Measurements from ENCODE around the gene KRTAP4-4. TPM values are rescaled to one million over a fixed set of nuclear protein-coding genes. Genes with fewer than 3 reads are reported as not detected.
A peak's percentile ranks its signal among the peaks of the same experiment; 100 is the strongest.

The KRTAP4-4 gene
- total RNA-seq, 1 donor = not detected

DNA sequence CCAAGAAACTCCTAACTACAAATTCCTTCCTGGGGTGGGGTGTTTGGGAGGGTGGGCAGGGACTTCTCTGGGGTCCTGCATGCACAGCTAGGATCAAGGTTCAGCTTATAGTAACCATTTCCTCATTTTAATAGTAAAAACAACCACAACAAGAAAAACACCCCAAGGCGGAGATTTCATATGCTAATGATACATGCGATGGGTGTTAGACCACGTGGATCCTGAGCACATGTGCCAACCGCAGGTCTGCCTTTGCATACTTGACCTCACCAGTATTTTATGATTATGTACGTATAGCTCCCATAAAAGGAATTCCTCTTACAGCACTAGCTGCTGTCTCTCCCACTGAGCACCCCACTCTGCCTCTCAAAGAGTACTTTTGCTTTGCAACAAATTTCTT is 44.3 kb downstream of the KRTAP4-4 start:
- H3K4me2 ChIP-seq (ENCODE audit: insufficient read depth, low read length) = no peak overlapping the region
- H3K36me3 ChIP-seq (ENCODE audit: insufficient read depth, low read length) = no peaks in the 10 kb centered on the region
- DNase-seq (ENCODE audit: insufficient read length, low spot score, missing footprints) = no peak

DNA sequence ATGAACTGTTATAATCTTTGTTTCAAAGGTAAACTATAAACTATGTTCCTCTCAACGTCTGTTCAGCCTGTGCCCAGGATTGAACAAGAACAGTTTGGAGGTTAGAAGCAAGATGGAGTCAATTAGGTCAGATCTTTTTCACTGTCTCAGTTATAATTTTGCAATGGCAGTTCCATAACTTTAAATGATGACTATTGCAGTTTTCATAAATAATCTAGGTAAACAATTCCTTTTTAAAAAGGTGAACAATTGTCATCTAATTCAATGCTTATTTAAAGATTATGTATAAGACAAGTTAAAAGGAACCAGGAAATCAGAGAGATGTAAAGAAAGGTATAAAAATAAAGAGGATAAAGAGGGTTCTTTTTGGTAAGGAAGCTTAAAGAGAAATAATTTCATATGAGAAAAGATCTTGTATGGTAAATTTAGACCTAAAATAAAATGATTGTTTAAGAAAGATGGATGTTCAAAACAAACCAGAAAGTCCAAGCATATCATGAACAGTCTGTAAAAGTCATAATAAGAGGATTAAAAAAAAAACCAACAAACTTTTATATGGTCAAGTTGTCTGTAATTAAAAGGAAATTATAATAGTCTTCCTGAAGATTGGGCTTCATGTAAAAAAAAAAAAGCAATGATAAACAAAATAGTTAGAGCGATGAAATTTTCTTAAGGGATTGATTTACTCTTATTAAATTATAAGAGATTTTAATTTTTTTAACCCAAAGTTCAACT is 49.2 kb downstream of the KRTAP4-4 start:
- Histone ChIP-seq H3K4me3 (ENCODE audit: insufficient read depth, low read length) (peak overlapping the region; percentile 39), H3K4me1 (ENCODE audit: insufficient read depth, low read length) (no peaks in the 10 kb centered on the region), H3K36me3 (ENCODE audit: insufficient read depth, low read length) (no peaks in the 10 kb centered on the region), H3K4me2 (ENCODE audit: insufficient read depth, low read length) (no peak overlapping the region), H4K20me1 (ENCODE audit: insufficient read depth, low read length) (no peaks in the 10 kb centered on the region), H2AFZ (ENCODE audit: low read length) (no peak overlapping the region), H3K27me3 (ENCODE audit: insufficient read depth, low read length) (no peaks in the 10 kb centered on the region), H3K79me2 (ENCODE audit: insufficient read depth, low read length) (no peaks in the 10 kb centered on the region), H3K27ac (ENCODE audit: low read depth, low read length) (no peak overlapping the region), H3K9me3 (ENCODE audit: low read depth, low read length) (no peaks in the 10 kb centered on the region)
- TF ChIP-seq, protein P1, sequence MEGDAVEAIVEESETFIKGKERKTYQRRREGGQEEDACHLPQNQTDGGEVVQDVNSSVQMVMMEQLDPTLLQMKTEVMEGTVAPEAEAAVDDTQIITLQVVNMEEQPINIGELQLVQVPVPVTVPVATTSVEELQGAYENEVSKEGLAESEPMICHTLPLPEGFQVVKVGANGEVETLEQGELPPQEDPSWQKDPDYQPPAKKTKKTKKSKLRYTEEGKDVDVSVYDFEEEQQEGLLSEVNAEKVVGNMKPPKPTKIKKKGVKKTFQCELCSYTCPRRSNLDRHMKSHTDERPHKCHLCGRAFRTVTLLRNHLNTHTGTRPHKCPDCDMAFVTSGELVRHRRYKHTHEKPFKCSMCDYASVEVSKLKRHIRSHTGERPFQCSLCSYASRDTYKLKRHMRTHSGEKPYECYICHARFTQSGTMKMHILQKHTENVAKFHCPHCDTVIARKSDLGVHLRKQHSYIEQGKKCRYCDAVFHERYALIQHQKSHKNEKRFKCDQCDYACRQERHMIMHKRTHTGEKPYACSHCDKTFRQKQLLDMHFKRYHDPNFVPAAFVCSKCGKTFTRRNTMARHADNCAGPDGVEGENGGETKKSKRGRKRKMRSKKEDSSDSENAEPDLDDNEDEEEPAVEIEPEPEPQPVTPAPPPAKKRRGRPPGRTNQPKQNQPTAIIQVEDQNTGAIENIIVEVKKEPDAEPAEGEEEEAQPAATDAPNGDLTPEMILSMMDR (IDR thresholded peaks at IDR 0.05; ENCODE audit: extremely low read depth, low read depth, low read length) = no peak
- DNase-seq (ENCODE audit: insufficient read length, low spot score, missing footprints) = no peak

More for the DNA sequence above, 44.3 kb downstream of the KRTAP4-4 start:
- TF ChIP-seq, protein P1 (IDR thresholded peaks at IDR 0.05; ENCODE audit: extremely low read depth, low read depth, low read length) = no peak
- no peak overlapping the region for H3K4me3 ChIP-seq (ENCODE audit: insufficient read depth, low read length)
- no peaks in the 10 kb centered on the region for H3K79me2 ChIP-seq (ENCODE audit: insufficient read depth, low read length)
- no peak overlapping the region for H3K27ac ChIP-seq (ENCODE audit: low read depth, low read length)
- H4K20me1 ChIP-seq (ENCODE audit: insufficient read depth, low read length) = no peaks in the 10 kb centered on the region
- peaks cover 13% of the 10 kb centered on the region for H3K4me1 ChIP-seq (ENCODE audit: insufficient read depth, low read length)
- H3K27me3 ChIP-seq (ENCODE audit: insufficient read depth, low read length) = no peaks in the 10 kb centered on the region
- H2AFZ ChIP-seq (ENCODE audit: low read length) = no peak overlapping the region
- no peaks in the 10 kb centered on the region for H3K9me3 ChIP-seq (ENCODE audit: low read depth, low read length)

Small RNAs within 50 kb of the gene (small RNA-seq; reads per million reads assigned to genes)
- gene KRTAP4-17P = not detected

Other genes starting within 250 kb of the KRTAP4-4 start
- gene KRT23, start 223.1 kb downstream of the KRTAP4-4 start, total RNA-seq = 0.36 and 0.59 TPM in 2 replicates
- 0.36 TPM in 1 of 2 replicates, not detected in the other for gene KRT39, start 193.8 kb downstream of the KRTAP4-4 start, total RNA-seq
- gene KRT40, start 176.4 kb downstream of the KRTAP4-4 start, total RNA-seq = under 0.01 TPM in 1 of 2 replicates, not detected in the other
- not detected in 2 replicates for gene KRTAP3-3, start 166.6 kb downstream of the KRTAP4-4 start, total RNA-seq
- gene KRTAP3-2, start 160.8 kb downstream of the KRTAP4-4 start, total RNA-seq = not detected in 2 replicates
- not detected in 2 replicates for gene KRTAP3-1, start 151.6 kb downstream of the KRTAP4-4 start, total RNA-seq
- 25.0 and 31.8 TPM in 2 replicates for gene KRTAP1-5, start 133.5 kb downstream of the KRTAP4-4 start, total RNA-seq
- gene KRTAP1-4, start 130.6 kb downstream of the KRTAP4-4 start, total RNA-seq = not detected in 2 replicates
- not detected in 2 replicates for gene KRTAP1-3, start 125.9 kb downstream of the KRTAP4-4 start, total RNA-seq
- 2.2 and 2.4 TPM in 2 replicates for gene KRTAP1-1, start 119.3 kb downstream of the KRTAP4-4 start, total RNA-seq
- gene KRTAP2-1, start 113.4 kb downstream of the KRTAP4-4 start, total RNA-seq = not detected in 2 replicates
- gene KRTAP2-2, start 105.5 kb downstream of the KRTAP4-4 start, total RNA-seq = not detected in 2 replicates
- gene KRTAP2-3, start 100.6 kb downstream of the KRTAP4-4 start, total RNA-seq = 0.29 TPM in 1 of 2 replicates, not detected in the other
- not detected in 2 replicates for gene KRTAP2-4, start 94.9 kb downstream of the KRTAP4-4 start, total RNA-seq
- under 0.01 and 0.72 TPM in 2 replicates for gene KRTAP4-7, start 76.6 kb downstream of the KRTAP4-4 start, total RNA-seq
- gene KRTAP4-8, start 62.6 kb downstream of the KRTAP4-4 start, total RNA-seq = not detected in 2 replicates
- not detected in 2 replicates for gene KRTAP4-16, start 58.5 kb downstream of the KRTAP4-4 start, total RNA-seq
- gene KRTAP4-9, start 55.4 kb downstream of the KRTAP4-4 start, total RNA-seq = not detected in 2 replicates
- gene KRTAP4-11, start 42.4 kb downstream of the KRTAP4-4 start, total RNA-seq = not detected in 2 replicates
- gene KRTAP4-12, start 36.6 kb downstream of the KRTAP4-4 start, total RNA-seq = not detected in 2 replicates
- gene KRTAP4-6, start 20.2 kb downstream of the KRTAP4-4 start, total RNA-seq = not detected in 2 replicates
- not detected in 2 replicates for gene KRTAP4-5, start 10.9 kb downstream of the KRTAP4-4 start, total RNA-seq
- gene KRTAP4-3, start 7.5 kb upstream of the KRTAP4-4 start, total RNA-seq = not detected in 2 replicates
- gene KRTAP4-2, start 17.5 kb upstream of the KRTAP4-4 start, total RNA-seq = not detected in 2 replicates
- gene KRTAP4-1, start 24.2 kb upstream of the KRTAP4-4 start, total RNA-seq = not detected in 2 replicates
- gene KRTAP9-1, start 29.1 kb upstream of the KRTAP4-4 start, total RNA-seq = not detected in 2 replicates
- not detected in 2 replicates for gene KRTAP9-2, start 65.9 kb upstream of the KRTAP4-4 start, total RNA-seq
- gene KRTAP9-3, start 71.7 kb upstream of the KRTAP4-4 start, total RNA-seq = not detected in 2 replicates
- not detected in 2 replicates for gene KRTAP9-8, start 77.3 kb upstream of the KRTAP4-4 start, total RNA-seq
- gene KRTAP9-4, start 88.9 kb upstream of the KRTAP4-4 start, total RNA-seq = not detected in 2 replicates
- gene KRTAP9-9, start 94.6 kb upstream of the KRTAP4-4 start, total RNA-seq = not detected in 2 replicates
- gene KRTAP9-6, start 104.6 kb upstream of the KRTAP4-4 start, total RNA-seq = not detected in 2 replicates
- not detected in 2 replicates for gene KRTAP9-7, start 115.0 kb upstream of the KRTAP4-4 start, total RNA-seq
- gene KRTAP29-1, start 142.1 kb upstream of the KRTAP4-4 start, total RNA-seq = not detected in 2 replicates
- not detected in 2 replicates for gene KRTAP16-1, start 148.6 kb upstream of the KRTAP4-4 start, total RNA-seq
- gene KRTAP17-1, start 155.0 kb upstream of the KRTAP4-4 start, total RNA-seq = not detected in 2 replicates
- gene KRT33A, start 190.1 kb upstream of the KRTAP4-4 start, total RNA-seq = not detected in 2 replicates
- 0.29 and 1.1 TPM in 2 replicates for gene KRT33B, start 209.1 kb upstream of the KRTAP4-4 start, total RNA-seq
- 9.4 and 11.2 TPM in 2 replicates for gene KRT34, start 221.6 kb upstream of the KRTAP4-4 start, total RNA-seq
- gene KRT31, start 236.9 kb upstream of the KRTAP4-4 start, total RNA-seq = not detected in 2 replicates